ENCODE measurements around the gene ARID1A.

DNA sequence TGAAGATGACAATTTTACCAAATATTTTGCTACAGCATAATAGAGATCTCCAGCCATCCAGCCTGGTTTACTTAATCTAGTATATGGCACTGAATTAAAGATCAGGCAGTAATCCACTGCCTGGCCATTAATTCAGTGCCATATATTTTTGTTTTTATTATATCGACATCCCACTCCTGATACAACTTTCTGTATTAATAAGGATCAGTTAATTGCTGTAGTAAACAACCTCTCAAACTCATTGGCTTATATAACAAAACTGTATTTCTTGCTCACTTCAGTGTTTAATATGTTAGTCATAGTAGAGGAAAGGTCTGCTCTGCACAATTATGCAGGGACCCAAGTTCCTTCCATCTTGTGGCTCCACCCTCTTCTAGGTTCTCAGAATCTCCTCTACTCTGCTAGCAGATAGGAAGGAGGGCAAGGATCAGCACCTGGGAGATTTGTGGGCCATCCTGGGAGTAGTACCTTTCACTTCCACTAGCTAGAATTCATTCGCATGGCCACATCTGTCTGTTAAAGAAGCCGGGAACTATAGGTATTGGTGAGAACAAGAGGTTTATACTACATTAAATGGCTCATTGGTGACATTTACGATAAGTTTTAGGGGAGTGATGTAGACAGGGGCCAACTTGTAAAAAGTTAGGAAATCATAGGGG lies 127.1 kb downstream of the ARID1A start:
- TF ChIP-seq, protein P1, sequence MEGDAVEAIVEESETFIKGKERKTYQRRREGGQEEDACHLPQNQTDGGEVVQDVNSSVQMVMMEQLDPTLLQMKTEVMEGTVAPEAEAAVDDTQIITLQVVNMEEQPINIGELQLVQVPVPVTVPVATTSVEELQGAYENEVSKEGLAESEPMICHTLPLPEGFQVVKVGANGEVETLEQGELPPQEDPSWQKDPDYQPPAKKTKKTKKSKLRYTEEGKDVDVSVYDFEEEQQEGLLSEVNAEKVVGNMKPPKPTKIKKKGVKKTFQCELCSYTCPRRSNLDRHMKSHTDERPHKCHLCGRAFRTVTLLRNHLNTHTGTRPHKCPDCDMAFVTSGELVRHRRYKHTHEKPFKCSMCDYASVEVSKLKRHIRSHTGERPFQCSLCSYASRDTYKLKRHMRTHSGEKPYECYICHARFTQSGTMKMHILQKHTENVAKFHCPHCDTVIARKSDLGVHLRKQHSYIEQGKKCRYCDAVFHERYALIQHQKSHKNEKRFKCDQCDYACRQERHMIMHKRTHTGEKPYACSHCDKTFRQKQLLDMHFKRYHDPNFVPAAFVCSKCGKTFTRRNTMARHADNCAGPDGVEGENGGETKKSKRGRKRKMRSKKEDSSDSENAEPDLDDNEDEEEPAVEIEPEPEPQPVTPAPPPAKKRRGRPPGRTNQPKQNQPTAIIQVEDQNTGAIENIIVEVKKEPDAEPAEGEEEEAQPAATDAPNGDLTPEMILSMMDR (IDR thresholded peaks at IDR 0.05) = no peak
- TF ChIP-seq ZFP36 (IDR thresholded peaks at IDR 0.05; ENCODE audit: borderline replicate concordance, partially characterized antibody) = no peak
- no peak for TF ChIP-seq JUN (IDR thresholded peaks at IDR 0.05)
- TF ChIP-seq EP300 (IDR thresholded peaks at IDR 0.05) = no peak
- TF ChIP-seq, protein P2, sequence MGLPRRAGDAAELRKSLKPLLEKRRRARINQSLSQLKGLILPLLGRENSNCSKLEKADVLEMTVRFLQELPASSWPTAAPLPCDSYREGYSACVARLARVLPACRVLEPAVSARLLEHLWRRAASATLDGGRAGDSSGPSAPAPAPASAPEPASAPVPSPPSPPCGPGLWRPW (IDR thresholded peaks at IDR 0.05) = no peak
- TF ChIP-seq MAFK (IDR thresholded peaks at IDR 0.05; ENCODE audit: partially characterized antibody) = no peak
- TF ChIP-seq KDM1A (IDR thresholded peaks at IDR 0.05; ENCODE audit: low read depth) = no peak
- TF ChIP-seq TFCP2L1 (CRISPR knock-in tag; IDR thresholded peaks at IDR 0.05) = no peak
- TF ChIP-seq, protein P3, sequence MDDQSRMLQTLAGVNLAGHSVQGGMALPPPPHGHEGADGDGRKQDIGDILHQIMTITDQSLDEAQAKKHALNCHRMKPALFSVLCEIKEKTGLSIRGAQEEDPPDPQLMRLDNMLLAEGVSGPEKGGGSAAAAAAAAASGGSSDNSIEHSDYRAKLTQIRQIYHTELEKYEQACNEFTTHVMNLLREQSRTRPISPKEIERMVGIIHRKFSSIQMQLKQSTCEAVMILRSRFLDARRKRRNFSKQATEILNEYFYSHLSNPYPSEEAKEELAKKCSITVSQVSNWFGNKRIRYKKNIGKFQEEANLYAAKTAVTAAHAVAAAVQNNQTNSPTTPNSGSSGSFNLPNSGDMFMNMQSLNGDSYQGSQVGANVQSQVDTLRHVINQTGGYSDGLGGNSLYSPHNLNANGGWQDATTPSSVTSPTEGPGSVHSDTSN (IDR thresholded peaks at IDR 0.05) = no peak
- no peak for TF ChIP-seq ESRRA (IDR thresholded peaks at IDR 0.05; ENCODE audit: borderline replicate concordance, low read length)
- TF ChIP-seq POLR2A (IDR thresholded peaks at IDR 0.05; ENCODE audit: low read length) = no peak
- TF ChIP-seq HOXA7 (CRISPR knock-in tag; IDR thresholded peaks at IDR 0.05) = no peak
- no peak for TF ChIP-seq HDAC2 (IDR thresholded peaks at IDR 0.05)
- TF ChIP-seq EHMT2 (IDR thresholded peaks at IDR 0.05; ENCODE audit: low read depth) = no peak
